ENCODE data around the gene IHH. TPM values are rescaled to one million over a fixed set of nuclear protein-coding genes. Genes with fewer than 3 reads are reported as not detected.

Gene IHH
- total RNA-seq, 1 experiment from 2014 or later, result not detected

GRCh38 chr2:219037783-219038499 is 22.8 kb downstream of the IHH start:
- no peaks in the 10 kb centered on the region for H3K9me3 Mint-ChIP-seq
- H3K4me1 Mint-ChIP-seq, result peaks cover 6 to 11% of the 10 kb centered on the region in 2 experiments
- H3K36me3 Mint-ChIP-seq (ENCODE audit: insufficient read depth in 1 of 3, low read depth in 3 of 3), result no peaks in the 10 kb centered on the region

More at GRCh38 chr2:219037783-219038499, 22.8 kb downstream of the IHH start:
- Histone ChIP-seq H2BK5ac (ENCODE audit: insufficient read length, low read length) (no peak overlapping the region), H3K14ac (ENCODE audit: insufficient read depth, low read length) (no peak overlapping the region), H3K56ac (ENCODE audit: insufficient read length, low read depth, low read length) (no peak overlapping the region), H3K18ac (ENCODE audit: insufficient read length, low read depth, low read length) (no peak overlapping the region), H3K23ac (ENCODE audit: insufficient read length, low read depth, low read length) (no peak overlapping the region), H3K79me2 (ENCODE audit: insufficient read depth, low read length) (no peaks in the 10 kb centered on the region), H4K91ac (ENCODE audit: insufficient read length, low read depth, low read length) (no peak overlapping the region), H3K9ac (ENCODE audit: extremely low read depth, insufficient read length, low read length) (no peak overlapping the region), H4K8ac (replicated peaks; ENCODE audit: insufficient read length, low read depth, low read length) (no peak overlapping the region), H2BK20ac (ENCODE audit: low read depth, low read length, poor library complexity, severe bottlenecking) (no peak overlapping the region), H3K4me2 (ENCODE audit: insufficient read depth, insufficient read length, low read length) (no peak overlapping the region), H4K20me1 (ENCODE audit: control insufficient read depth, insufficient read depth, insufficient read length) (no peaks in the 10 kb centered on the region), H3T11ph (ENCODE audit: low read length) (no peak overlapping the region), H3K27me3 (ENCODE audit: insufficient read depth, low read length) (no peaks in the 10 kb centered on the region; the same call in 1 of the 2 replicates), H3K27ac (ENCODE audit: insufficient read length, low read depth, low read length) (no peak overlapping the region), H2BK15ac (ENCODE audit: low read depth, low read length) (no peak overlapping the region), H3K79me1 (ENCODE audit: insufficient read depth, low read depth, low read length, poor library complexity, severe bottlenecking) (no peaks in the 10 kb centered on the region), H3K4ac (ENCODE audit: low read depth, low read length) (no peak overlapping the region), H3K4me1 (ENCODE audit: insufficient read depth, low read length) (peaks cover 3% of the 10 kb centered on the region; the same call in 1 of the 2 replicates), H4K5ac (ENCODE audit: insufficient read length, low read depth, low read length) (no peak overlapping the region), H2AK5ac (ENCODE audit: insufficient read length, low read length) (no peak overlapping the region), H3K23me2 (ENCODE audit: insufficient read length, low read depth, low read length, poor library complexity, severe bottlenecking) (peaks cover 6% of the 10 kb centered on the region), H2AFZ (ENCODE audit: low read length) (no peak overlapping the region), H3K9me3 (ENCODE audit: control insufficient read depth, low read depth, low read length) (no peaks in the 10 kb centered on the region), H2BK12ac (ENCODE audit: insufficient read length, low read depth, low read length) (no peak overlapping the region), H2BK120ac (ENCODE audit: low read depth, low read length, poor library complexity, severe bottlenecking) (no peak overlapping the region)
- Mint-ChIP-seq H3K27me3 (ENCODE audit: low read depth) (peaks cover 65% of the 10 kb centered on the region), H3K27ac (no peak overlapping the region), H3K4me3 (no peak overlapping the region)
- no peak for DNase-seq
- no peak for TF ChIP-seq CTCF (conservative IDR thresholded peaks at IDR 0.05)
- no CpG with 5 or more reads among the region's 8 CpGs for WGBS (ENCODE audit: extremely low coverage, insufficient read length, low lambda C conversion rate)
